Stomach (tissue), 9 donors: ENCODE data around the gene C8A. TPM values are rescaled to one million over a fixed set of nuclear protein-coding genes. Genes with fewer than 3 reads are reported as not detected.

Experiments
- DNase-seq, 2 donors: peaks; one replicate each; pipeline versions ENCODE4 v3.0.0 to v3.0.0-alpha.2; 2013 to 2019
- H3K27ac ChIP-seq, 5 donors: fragments of 200-600 bp in 4 of 5; sonication (generic) in 4 of 5; one replicate each; pipeline ENCODE4 v1.5.1; 2013 to 2019; ENCODE audit warnings: mild to moderate bottlenecking in 1 of 5, moderate library complexity in 1 of 5
- H3K27me3 ChIP-seq, 3 donors: fragments of 200-600 bp; sonication (generic); one replicate each; pipeline ENCODE4 v1.5.1; 2017 to 2019; ENCODE audit warnings: mixed run types in 1 of 3
- H3K36me3 ChIP-seq, 4 donors: fragments of 200-600 bp; sonication (generic); 1 replicate in 3 of 4; 2 replicates in 1 of 4; pipeline ENCODE4 v1.5.1; 2016 to 2019
- H3K4me1 ChIP-seq, 4 donors: fragments of 200-600 bp; sonication (generic); one replicate each; pipeline ENCODE4 v1.5.1; 2016 to 2019
- H3K4me3 ChIP-seq, 4 donors: fragments of 200-600 bp; sonication (generic) in 3 of 4; one replicate each; pipeline ENCODE4 v1.5.1; 2016 to 2019; ENCODE audit warnings: mild to moderate bottlenecking in 1 of 4
- H3K9me3 ChIP-seq, 4 donors: fragments of 200-600 bp; sonication (generic); one replicate each; pipeline ENCODE4 v1.5.1; 2016 to 2019
- CTCF ChIP-seq, 7 experiments: fragments of 450-650 bp in 4 of 7; fragments of 200-600 bp in 3 of 7; sonication (generic) in 3 of 7; IDR thresholded peaks; one replicate each; pipeline ENCODE4 v1.5.1; 2016 to 2019; ENCODE audit warnings: antibody characterized with exemption in 7 of 7, control low read depth in 2 of 7, mild to moderate bottlenecking in 1 of 7
- EP300 ChIP-seq: sonication (generic); formaldehyde crosslinking; IDR thresholded peaks from one replicate; pipeline ENCODE4 v1.6.1; 2017; ENCODE audit warnings: antibody characterized with exemption
- POLR2A ChIP-seq, 4 donors: fragments of 450-650 bp; IDR thresholded peaks; one replicate each; pipeline ENCODE4 v1.6.1; 2016; ENCODE audit warnings: antibody characterized with exemption in 4 of 4, control low read depth in 2 of 4, mild to moderate bottlenecking in 1 of 4, moderate library complexity in 1 of 4
- POLR2AphosphoS5 ChIP-seq, 3 donors: sonication (generic); formaldehyde crosslinking; IDR thresholded peaks; one replicate each; pipeline ENCODE4 v1.6.1; 2016; ENCODE audit warnings: antibody characterized with exemption in 3 of 3
- WGBS, 5 donors: extraction: QIAGEN DNeasy Blood & Tissue Kit in 3 of 5; methylation state at CpG; one replicate each; pipeline versions ENCODE4 v1.1.5 to v1.1.7; 2013 to 2018; 5-methylcytosine and 5-hydroxymethylcytosine counted together
- intact Hi-C: fragments of 100-400 bp; cut with DNase I; formaldehyde crosslinking; loops from one replicate; pipeline ENCODE4 v1.15.1; 2023; ENCODE audit warnings: low total_unique reads
- polyA plus RNA-seq, 3 donors: library from polyadenylated mRNA; stranded (reverse); fragments of 200-250 nt; gene quantifications; one replicate each; pipeline ENCODE4 v1.2.3, GENCODE V29; 2013
- total RNA-seq, 5 donors: library from RNA; depleted of rRNA; stranded (reverse); fragments of >200 nt; gene quantifications; one replicate each; pipeline versions ENCODE4 v1.1.0 to v1.2.3, GENCODE V29; 2014 to 2016
- donor health status: healthy with polysubstance abuse.
- donor health status: Bipolar disorder and iron deficiency.
- donor health status: healthy.

C8A gene
- total and polyA plus RNA-seq, 8 donors = 0.25 to 0.38 TPM; not detected in 6

- Histone ChIP-seq H3K4me3 (no peak overlapping the region), H3K27ac (no peak overlapping the region), H3K36me3 (no peaks in the 10 kb centered on the region), H3K4me1 (peaks cover 0 to 14% (median 6%) of the 10 kb centered on the region in 4 donors), H3K27me3 (no peaks in the 10 kb centered on the region), H3K9me3 (no peaks in the 10 kb centered on the region)
- intact Hi-C loops = no loop called here
- DNase-seq = no peak
- 49 to 77% (median 62%) methylated on average over 5 of the region's 5 CpGs for WGBS, 5 donors
- TF ChIP-seq EP300 (no peak), POLR2AphosphoS5 (IDR thresholded peaks at IDR 0.05) (no peak), POLR2A (IDR thresholded peaks at IDR 0.05) (no peak), CTCF (IDR thresholded peaks at IDR 0.05) (no peak)
These were observed 69.5 kb downstream of the C8A start for GRCh38 chr1:56924116-56924515.

- no peak for DNase-seq
- intact Hi-C loops = no loop called here
- Histone ChIP-seq H3K4me1 (peaks cover 0 to 6% (median 3%) of the 10 kb centered on the region in 4 donors), H3K27ac (no peak overlapping the region), H3K4me3 (no peak overlapping the region), H3K9me3 (no peaks in the 10 kb centered on the region), H3K27me3 (no peaks in the 10 kb centered on the region), H3K36me3 (no peaks in the 10 kb centered on the region)
- TF ChIP-seq EP300 (no peak), CTCF (IDR thresholded peaks at IDR 0.05) (no peak), POLR2A (IDR thresholded peaks at IDR 0.05) (no peak), POLR2AphosphoS5 (IDR thresholded peaks at IDR 0.05) (no peak)
These were observed 70.6 kb downstream of the C8A start for GRCh38 chr1:56925193-56925592.

GRCh38 chr1:56927171-56927570 is 72.6 kb downstream of the C8A start:
- intact Hi-C loops = no loop called here
- no peaks in the 10 kb centered on the region for H3K36me3 ChIP-seq
- DNase-seq = no peak
- H3K4me1 ChIP-seq = no peaks in the 10 kb centered on the region
- no peaks in the 10 kb centered on the region for H3K27me3 ChIP-seq
- WGBS, 5 donors = 47 to 63% (median 58%) methylated on average over 4 of the region's 4 CpGs
- H3K4me3 ChIP-seq = no peak overlapping the region
- H3K27ac ChIP-seq = no peak overlapping the region
- no peaks in the 10 kb centered on the region for H3K9me3 ChIP-seq
- TF ChIP-seq POLR2A (IDR thresholded peaks at IDR 0.05) (no peak), EP300 (no peak), POLR2AphosphoS5 (IDR thresholded peaks at IDR 0.05) (no peak), CTCF (IDR thresholded peaks at IDR 0.05) (no peak)

- no peak overlapping the region for H3K4me3 ChIP-seq
- no peaks in the 10 kb centered on the region for H3K36me3 ChIP-seq
- no peak overlapping the region for H3K27ac ChIP-seq
- no peaks in the 10 kb centered on the region for H3K9me3 ChIP-seq
- DNase-seq = no peak
- no peaks in the 10 kb centered on the region for H3K27me3 ChIP-seq
- WGBS, 5 donors = 93 to 95% (median 94%) methylated on average over 3 of the region's 3 CpGs
- intact Hi-C loops = no loop called here
- no peak for TF ChIP-seq CTCF (IDR thresholded peaks at IDR 0.05)
- no peak for TF ChIP-seq POLR2A (IDR thresholded peaks at IDR 0.05)
- no peak for TF ChIP-seq EP300
- TF ChIP-seq POLR2AphosphoS5 (IDR thresholded peaks at IDR 0.05) = no peak
- no peaks in the 10 kb centered on the region for H3K4me1 ChIP-seq
These were observed 73.4 kb downstream of the C8A start for GRCh38 chr1:56927986-56928385.
